Measurements from ENCODE around the gene DNAH17. TPM values are rescaled to one million over a fixed set of nuclear protein-coding genes. Genes with fewer than 3 reads are reported as not detected.

Gene DNAH17
- total and polyA plus RNA-seq, 3 experiments from 2014 or later, result 0.20 TPM; not detected in 2

DNA sequence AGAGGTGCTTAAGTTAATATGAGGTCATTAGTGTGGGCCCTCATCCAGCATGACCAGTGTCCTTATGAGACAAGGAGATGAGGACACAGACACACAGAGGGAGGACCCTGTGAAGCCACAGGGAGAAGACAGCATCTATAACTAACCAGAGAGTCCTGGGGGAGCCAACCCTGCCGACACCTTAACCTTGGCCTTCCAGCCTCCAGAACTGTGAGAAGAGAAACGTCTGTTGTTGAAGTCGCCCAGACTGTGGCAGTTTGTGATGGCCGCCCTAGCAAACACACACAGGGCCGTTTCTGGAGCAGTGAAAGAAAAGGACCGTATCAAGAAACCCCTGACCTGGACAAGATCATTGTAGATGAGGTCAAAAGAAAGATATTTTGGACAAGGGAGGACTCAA lies 26.7 kb downstream of the DNAH17 start:
- H3K27ac Mint-ChIP-seq, result no peak overlapping the region

GRCh38 chr17:78548725-78549124 lies 28.5 kb downstream of the DNAH17 start:
- no peaks in the 10 kb centered on the region for H3K4me1 Mint-ChIP-seq
- H3K36me3 Mint-ChIP-seq, result no peaks in the 10 kb centered on the region
- no peak overlapping the region for H3K4me3 Mint-ChIP-seq
- Histone ChIP-seq H3K4me1 (ENCODE audit: insufficient read depth, low read length) (no peaks in the 10 kb centered on the region), H3K4me3 (ENCODE audit: low read length) (no peak overlapping the region), H3K36me3 (ENCODE audit: insufficient read depth, low read length) (no peaks in the 10 kb centered on the region), H3K9me3 (ENCODE audit: low read length) (no peaks in the 10 kb centered on the region), H3K27me3 (ENCODE audit: insufficient read depth, low read length, poor library complexity, severe bottlenecking) (no peaks in the 10 kb centered on the region), H3K27ac (ENCODE audit: low read depth, low read length) (no peak overlapping the region)
- no peak for DNase-seq
- H3K27ac Mint-ChIP-seq, result peak overlapping the region in 1 of 8 donors; percentile 74
- H3K27me3 Mint-ChIP-seq, result peaks cover 1 to 7% of the 10 kb centered on the region in 2 donors
- CTCF ChIA-PET, result no interaction called here
- H3K9me3 Mint-ChIP-seq, result no peaks in the 10 kb centered on the region
- POLR2A ChIA-PET, result no interaction called here

More for the DNA sequence above, 26.7 kb downstream of the DNAH17 start:
- H3K36me3 ChIP-seq (ENCODE audit: insufficient read depth, low read length), result no peaks in the 10 kb centered on the region
- H3K27me3 ChIP-seq (ENCODE audit: insufficient read depth, low read length, poor library complexity, severe bottlenecking), result no peaks in the 10 kb centered on the region
- no peaks in the 10 kb centered on the region for H3K9me3 ChIP-seq (ENCODE audit: low read length)
- DNase-seq, result no peak
- no peak overlapping the region for H3K4me3 Mint-ChIP-seq
- H3K27me3 Mint-ChIP-seq, result peaks cover 2 to 9% of the 10 kb centered on the region in 2 donors
- H3K9me3 Mint-ChIP-seq, result no peaks in the 10 kb centered on the region
- no peaks in the 10 kb centered on the region for H3K4me1 ChIP-seq (ENCODE audit: insufficient read depth, low read length)
- no peaks in the 10 kb centered on the region for H3K4me1 Mint-ChIP-seq
- no peak overlapping the region for H3K27ac ChIP-seq (ENCODE audit: low read depth, low read length)
- ChIA-PET CTCF (no interaction called here), POLR2A (no interaction called here)
- H3K36me3 Mint-ChIP-seq, result no peaks in the 10 kb centered on the region
- H3K4me3 ChIP-seq (ENCODE audit: low read length), result no peak overlapping the region

GRCh38 chr17:78547035-78547434 lies 30.2 kb downstream of the DNAH17 start:
- no peaks in the 10 kb centered on the region for H3K27me3 ChIP-seq (ENCODE audit: insufficient read depth, low read length, poor library complexity, severe bottlenecking)
- no peaks in the 10 kb centered on the region for H3K36me3 ChIP-seq (ENCODE audit: insufficient read depth, low read length)
- H3K4me3 ChIP-seq (ENCODE audit: low read length), result no peak overlapping the region
- Mint-ChIP-seq H3K4me3 (no peak overlapping the region), H3K9me3 (no peaks in the 10 kb centered on the region), H3K27ac (no peak overlapping the region), H3K36me3 (no peaks in the 10 kb centered on the region), H3K27me3 (peaks cover 1 to 4% of the 10 kb centered on the region in 2 donors), H3K4me1 (no peaks in the 10 kb centered on the region)
- DNase-seq, result no peak
- no peaks in the 10 kb centered on the region for H3K4me1 ChIP-seq (ENCODE audit: insufficient read depth, low read length)
- POLR2A ChIA-PET, result no interaction called here
- H3K27ac ChIP-seq (ENCODE audit: low read depth, low read length), result no peak overlapping the region
- H3K9me3 ChIP-seq (ENCODE audit: low read length), result no peaks in the 10 kb centered on the region
- CTCF ChIA-PET, result no interaction called here

DNA sequence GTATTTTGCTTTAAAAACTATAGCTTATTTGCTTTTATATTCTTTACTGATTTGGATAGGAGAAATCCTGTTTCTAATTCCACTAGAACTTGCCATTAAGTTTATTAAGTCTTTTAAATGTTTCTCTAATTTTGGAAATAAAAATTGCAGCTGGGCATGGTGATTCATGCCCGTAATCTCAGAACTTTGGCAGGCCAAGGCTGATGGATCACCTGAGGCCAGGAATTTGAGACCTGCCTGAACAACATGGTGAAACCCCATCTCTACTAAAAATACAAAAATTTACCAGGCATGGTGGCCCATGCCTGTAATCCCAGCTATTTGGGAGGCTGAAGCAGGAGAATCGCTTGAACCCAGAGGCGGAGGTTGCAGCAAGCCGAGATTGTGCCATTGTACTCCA lies 30.7 kb downstream of the DNAH17 start:
- no peaks in the 10 kb centered on the region for H3K4me1 ChIP-seq (ENCODE audit: insufficient read depth, low read length)
- DNase-seq, result no peak
- H3K27me3 Mint-ChIP-seq, result peaks cover 1 to 4% of the 10 kb centered on the region in 2 donors
- no peaks in the 10 kb centered on the region for H3K9me3 Mint-ChIP-seq
- H3K4me3 Mint-ChIP-seq, result no peak overlapping the region
- no peaks in the 10 kb centered on the region for H3K4me1 Mint-ChIP-seq
- no peaks in the 10 kb centered on the region for H3K36me3 ChIP-seq (ENCODE audit: insufficient read depth, low read length)
- ChIA-PET POLR2A (no interaction called here), CTCF (no interaction called here)
- no peak overlapping the region for H3K27ac ChIP-seq (ENCODE audit: low read depth, low read length)
- H3K9me3 ChIP-seq (ENCODE audit: low read length), result no peaks in the 10 kb centered on the region
- H3K27ac Mint-ChIP-seq, result no peak overlapping the region
- H3K4me3 ChIP-seq (ENCODE audit: low read length), result no peak overlapping the region
- H3K27me3 ChIP-seq (ENCODE audit: insufficient read depth, low read length, poor library complexity, severe bottlenecking), result no peaks in the 10 kb centered on the region
- H3K36me3 Mint-ChIP-seq, result no peaks in the 10 kb centered on the region

- H3K4me3 Mint-ChIP-seq, result no peak overlapping the region
- POLR2A ChIA-PET, result no interaction called here
- H3K27me3 Mint-ChIP-seq, result peaks cover 1 to 4% of the 10 kb centered on the region in 2 donors
Measured at GRCh38 chr17:78544881-78545755, 32.1 kb downstream of the DNAH17 start.

GRCh38 chr17:78541488-78542206 lies 35.5 kb downstream of the DNAH17 start:
- ChIA-PET POLR2A (no interaction called here), CTCF (no interaction called here)
- no peak for DNase-seq
- no peaks in the 10 kb centered on the region for H3K36me3 Mint-ChIP-seq
- H3K27ac ChIP-seq (ENCODE audit: low read depth, low read length), result no peak overlapping the region
- peaks cover 4 to 13% of the 10 kb centered on the region in 2 donors for H3K27me3 Mint-ChIP-seq
- no peak overlapping the region for H3K4me3 Mint-ChIP-seq
- no peaks in the 10 kb centered on the region for H3K9me3 ChIP-seq (ENCODE audit: low read length)
- no peaks in the 10 kb centered on the region for H3K4me1 ChIP-seq (ENCODE audit: insufficient read depth, low read length)
- peaks cover 0 to 4% (median 0%) of the 10 kb centered on the region in 3 donors for H3K4me1 Mint-ChIP-seq
- peak overlapping the region in 1 of 8 donors; percentile 5 for H3K27ac Mint-ChIP-seq
- H3K27me3 ChIP-seq (ENCODE audit: insufficient read depth, low read length, poor library complexity, severe bottlenecking), result no peaks in the 10 kb centered on the region
- no peaks in the 10 kb centered on the region for H3K36me3 ChIP-seq (ENCODE audit: insufficient read depth, low read length)
- no peak overlapping the region for H3K4me3 ChIP-seq (ENCODE audit: low read length)
- H3K9me3 Mint-ChIP-seq, result no peaks in the 10 kb centered on the region

More at GRCh38 chr17:78544881-78545755, 32.1 kb downstream of the DNAH17 start:
- Mint-ChIP-seq H3K36me3 (no peaks in the 10 kb centered on the region), H3K9me3 (no peaks in the 10 kb centered on the region), H3K27ac (peak overlapping the region in 1 of 8 donors; percentile 43), H3K4me1 (no peaks in the 10 kb centered on the region)
- no peak overlapping the region for H3K4me3 ChIP-seq (ENCODE audit: low read length)
- H3K27ac ChIP-seq (ENCODE audit: low read depth, low read length), result no peak overlapping the region
- CTCF ChIA-PET, result no interaction called here
- H3K9me3 ChIP-seq (ENCODE audit: low read length), result no peaks in the 10 kb centered on the region
- no peaks in the 10 kb centered on the region for H3K36me3 ChIP-seq (ENCODE audit: insufficient read depth, low read length)
- no peaks in the 10 kb centered on the region for H3K27me3 ChIP-seq (ENCODE audit: insufficient read depth, low read length, poor library complexity, severe bottlenecking)
- DNase-seq, result no peak
- no peaks in the 10 kb centered on the region for H3K4me1 ChIP-seq (ENCODE audit: insufficient read depth, low read length)

DNA sequence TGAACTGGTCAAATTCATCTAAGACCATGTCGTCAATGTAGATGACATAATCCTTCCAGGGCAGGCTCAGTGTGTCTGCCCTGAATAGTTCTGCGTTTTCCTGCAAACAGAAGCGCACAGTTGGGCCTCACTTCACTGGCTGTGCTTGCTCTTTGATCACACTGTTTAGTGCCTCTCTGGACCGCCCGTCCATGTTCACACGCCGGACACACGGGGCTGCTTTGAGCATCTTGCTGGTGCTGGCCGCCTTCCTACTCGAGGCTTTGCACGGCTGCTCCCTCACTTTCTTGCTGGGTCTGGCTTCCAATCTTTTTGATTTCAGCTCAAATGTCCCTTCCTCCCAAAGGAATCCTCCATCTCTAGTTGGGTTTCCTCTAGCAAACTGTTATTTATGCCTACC lies 37.4 kb downstream of the DNAH17 start:
- POLR2A ChIA-PET, result no interaction called here
- Mint-ChIP-seq H3K4me1 (peaks cover 11 to 17% (median 11%) of the 10 kb centered on the region in 3 donors), H3K4me3 (no peak overlapping the region)

DNA sequence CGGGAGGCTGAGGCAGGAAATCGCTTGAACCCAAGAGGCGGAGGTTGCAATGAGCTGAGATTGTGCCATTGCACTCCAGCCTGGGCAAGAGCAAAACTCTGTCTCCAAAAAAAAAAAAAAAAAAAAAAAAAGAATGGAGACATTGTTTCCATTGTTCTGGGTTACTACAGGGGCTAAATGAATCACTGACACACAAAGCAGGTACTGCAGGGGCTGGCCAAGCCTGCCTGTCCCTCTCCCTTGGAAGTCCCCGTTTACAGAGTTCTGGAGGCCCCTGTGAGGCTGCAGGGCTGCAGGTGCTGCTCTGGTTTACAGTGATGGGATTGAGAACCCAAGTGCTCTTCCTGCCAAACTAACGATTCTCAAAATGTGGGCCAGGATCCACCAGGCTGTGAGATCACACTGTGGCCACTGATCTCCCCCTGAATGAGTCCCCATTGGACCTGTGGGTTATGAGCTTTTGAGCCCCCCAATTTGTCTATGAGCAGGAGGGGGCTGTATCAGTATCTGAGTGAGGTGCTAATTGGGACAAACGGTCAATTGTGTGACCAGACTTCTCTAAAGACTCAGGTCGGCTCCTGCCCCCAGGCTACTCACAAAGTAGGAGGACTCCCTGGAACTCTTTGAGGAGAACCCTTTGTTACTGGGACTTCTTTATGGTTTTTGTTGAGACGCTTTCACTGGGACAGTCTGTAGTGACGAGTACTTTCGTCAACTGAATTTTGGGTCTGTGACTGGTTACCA lies 39.0 kb downstream of the DNAH17 start:
- H3K4me1 ChIP-seq (ENCODE audit: insufficient read depth, low read length), result peaks cover 18% of the 10 kb centered on the region
- no peak overlapping the region for H3K4me3 ChIP-seq (ENCODE audit: low read length)
- ChIA-PET CTCF (no interaction called here), POLR2A (no interaction called here)
- H3K36me3 ChIP-seq (ENCODE audit: insufficient read depth, low read length), result no peaks in the 10 kb centered on the region
- no peak overlapping the region for H3K27ac ChIP-seq (ENCODE audit: low read depth, low read length)
- no peak for DNase-seq
- Mint-ChIP-seq H3K4me1 (peaks cover 11 to 19% (median 13%) of the 10 kb centered on the region in 3 donors), H3K9me3 (no peaks in the 10 kb centered on the region), H3K4me3 (no peak overlapping the region), H3K36me3 (no peaks in the 10 kb centered on the region), H3K27ac (peak overlapping the region in 3 of 8 donors; percentile 19 to 29 (median 26)), H3K27me3 (peaks cover 4 to 18% of the 10 kb centered on the region in 2 donors)
- H3K27me3 ChIP-seq (ENCODE audit: insufficient read depth, low read length, poor library complexity, severe bottlenecking), result no peaks in the 10 kb centered on the region
- no peaks in the 10 kb centered on the region for H3K9me3 ChIP-seq (ENCODE audit: low read length)

More for the DNA sequence above, 37.4 kb downstream of the DNAH17 start:
- Histone ChIP-seq H3K36me3 (ENCODE audit: insufficient read depth, low read length) (no peaks in the 10 kb centered on the region), H3K4me1 (ENCODE audit: insufficient read depth, low read length) (peaks cover 13% of the 10 kb centered on the region), H3K4me3 (ENCODE audit: low read length) (no peak overlapping the region), H3K27me3 (ENCODE audit: insufficient read depth, low read length, poor library complexity, severe bottlenecking) (no peaks in the 10 kb centered on the region), H3K27ac (ENCODE audit: low read depth, low read length) (no peak overlapping the region), H3K9me3 (ENCODE audit: low read length) (no peaks in the 10 kb centered on the region)
- no peaks in the 10 kb centered on the region for H3K9me3 Mint-ChIP-seq
- CTCF ChIA-PET, result no interaction called here
- no peaks in the 10 kb centered on the region for H3K36me3 Mint-ChIP-seq
- no peak for DNase-seq
- H3K27ac Mint-ChIP-seq, result peak overlapping the region in 2 of 8 donors; percentile 15 to 33
- H3K27me3 Mint-ChIP-seq, result peaks cover 4 to 21% of the 10 kb centered on the region in 2 donors
